Effector memory CD4-positive, alpha-beta T cell (primary cell): ENCODE data around the gene MYPN.

Experiments used
- DNase-seq, 3 donors: peaks; one replicate each; pipeline ENCODE4 v3.0.0-alpha.2; 2020
- H3K27ac ChIP-seq: 2 replicates; pipeline ENCODE4 v1.7.0; 2013; ENCODE audit warnings: mild to moderate bottlenecking, low read length, moderate library complexity; ENCODE audit not compliant: insufficient read depth, poor library complexity, severe bottlenecking
- H3K27me3 ChIP-seq: replicated peaks from 2 replicates; pipeline ENCODE4 v1.7.0; 2013; ENCODE audit warnings: mild to moderate bottlenecking, low read length; ENCODE audit not compliant: insufficient read depth, control insufficient read depth, poor library complexity, severe bottlenecking
- H3K36me3 ChIP-seq: 2 replicates; pipeline ENCODE4 v1.7.0; 2013; ENCODE audit warnings: mild to moderate bottlenecking, low read length, moderate library complexity; ENCODE audit not compliant: control insufficient read depth, insufficient read depth
- H3K4me1 ChIP-seq: 2 replicates; pipeline ENCODE4 v1.7.0; 2013; ENCODE audit warnings: low read length, mild to moderate bottlenecking; ENCODE audit not compliant: control insufficient read depth, insufficient read depth, poor library complexity, severe bottlenecking
- H3K4me3 ChIP-seq: 2 replicates; pipeline ENCODE4 v1.7.0; 2013; ENCODE audit warnings: low read length, low read depth, mild to moderate bottlenecking; ENCODE audit not compliant: insufficient read depth, poor library complexity, severe bottlenecking
- H3K9me3 ChIP-seq: 2 replicates; pipeline ENCODE4 v1.7.0; 2013; ENCODE audit warnings: mild to moderate bottlenecking, low read length, moderate library complexity; ENCODE audit not compliant: control insufficient read depth

The MYPN gene

GRCh38 chr10:68077026-68077425, 32.3 kb upstream of the MYPN start:
- peaks cover 8% of the 10 kb centered on the region for H3K4me1 ChIP-seq
- no peak for DNase-seq

GRCh38 chr10:68079434-68079833, 29.9 kb upstream of the MYPN start:
- H3K27me3 ChIP-seq = no peaks in the 10 kb centered on the region
- peaks cover 4% of the 10 kb centered on the region for H3K4me1 ChIP-seq
- no peak for DNase-seq
- no peaks in the 10 kb centered on the region for H3K36me3 ChIP-seq
- no peaks in the 10 kb centered on the region for H3K9me3 ChIP-seq
- no peak overlapping the region for H3K27ac ChIP-seq
- H3K4me3 ChIP-seq = no peak overlapping the region

More at GRCh38 chr10:68077026-68077425, 32.3 kb upstream of the MYPN start:
- Histone ChIP-seq H3K27ac (no peak overlapping the region), H3K27me3 (no peaks in the 10 kb centered on the region), H3K36me3 (no peaks in the 10 kb centered on the region), H3K4me3 (no peak overlapping the region), H3K9me3 (no peaks in the 10 kb centered on the region)

GRCh38 chr10:68080853-68081431, 28.3 kb upstream of the MYPN start:
- no peak for DNase-seq
- Histone ChIP-seq H3K9me3 (no peaks in the 10 kb centered on the region), H3K4me1 (no peaks in the 10 kb centered on the region), H3K27me3 (no peaks in the 10 kb centered on the region), H3K4me3 (no peak overlapping the region), H3K27ac (no peak overlapping the region), H3K36me3 (no peaks in the 10 kb centered on the region)

GRCh38 chr10:68081916-68082315, 27.4 kb upstream of the MYPN start:
- Histone ChIP-seq H3K4me3 (no peak overlapping the region), H3K4me1 (no peaks in the 10 kb centered on the region), H3K9me3 (no peaks in the 10 kb centered on the region), H3K27me3 (no peaks in the 10 kb centered on the region), H3K36me3 (no peaks in the 10 kb centered on the region), H3K27ac (no peak overlapping the region)
- no peak for DNase-seq

- Histone ChIP-seq H3K27ac (no peak overlapping the region), H3K4me1 (no peaks in the 10 kb centered on the region), H3K27me3 (no peaks in the 10 kb centered on the region), H3K9me3 (no peaks in the 10 kb centered on the region), H3K4me3 (no peak overlapping the region), H3K36me3 (no peaks in the 10 kb centered on the region)
- no peak for DNase-seq
Measured at GRCh38 chr10:68082872-68083271, 26.4 kb upstream of the MYPN start.

- no peaks in the 10 kb centered on the region for H3K27me3 ChIP-seq
- no peaks in the 10 kb centered on the region for H3K36me3 ChIP-seq
- H3K9me3 ChIP-seq = no peaks in the 10 kb centered on the region
- no peak for DNase-seq
- H3K4me1 ChIP-seq = no peaks in the 10 kb centered on the region
- no peak overlapping the region for H3K27ac ChIP-seq
- no peak overlapping the region for H3K4me3 ChIP-seq
Measured at GRCh38 chr10:68083953-68084352, 25.3 kb upstream of the MYPN start.

GRCh38 chr10:68084469-68084868, 24.8 kb upstream of the MYPN start:
- Histone ChIP-seq H3K27ac (no peak overlapping the region), H3K4me3 (no peak overlapping the region), H3K4me1 (no peaks in the 10 kb centered on the region), H3K27me3 (no peaks in the 10 kb centered on the region), H3K36me3 (no peaks in the 10 kb centered on the region), H3K9me3 (no peaks in the 10 kb centered on the region)
- no peak for DNase-seq

- Histone ChIP-seq H3K9me3 (no peaks in the 10 kb centered on the region), H3K4me1 (no peaks in the 10 kb centered on the region), H3K36me3 (no peaks in the 10 kb centered on the region), H3K27me3 (no peaks in the 10 kb centered on the region), H3K27ac (no peak overlapping the region), H3K4me3 (no peak overlapping the region)
- DNase-seq = no peak
Measured at GRCh38 chr10:68086011-68086410, 23.3 kb upstream of the MYPN start.

- H3K4me3 ChIP-seq = no peak overlapping the region
- H3K36me3 ChIP-seq = no peaks in the 10 kb centered on the region
- no peak overlapping the region for H3K27ac ChIP-seq
- H3K4me1 ChIP-seq = no peaks in the 10 kb centered on the region
- no peak for DNase-seq
- H3K9me3 ChIP-seq = no peaks in the 10 kb centered on the region
- no peaks in the 10 kb centered on the region for H3K27me3 ChIP-seq
Measured at GRCh38 chr10:68086910-68087684, 22.2 kb upstream of the MYPN start.

GRCh38 chr10:68087685-68088401, 21.4 kb upstream of the MYPN start:
- Histone ChIP-seq H3K36me3 (no peaks in the 10 kb centered on the region), H3K27me3 (no peaks in the 10 kb centered on the region), H3K4me1 (no peaks in the 10 kb centered on the region), H3K27ac (no peak overlapping the region), H3K9me3 (no peaks in the 10 kb centered on the region), H3K4me3 (no peak overlapping the region)
- no peak for DNase-seq
